Measurements from ENCODE around the gene HOXB8. TPM values are rescaled to one million over a fixed set of nuclear protein-coding genes. Genes with fewer than 3 reads are reported as not detected.

HOXB8 gene
- total RNA-seq, 1 experiment from 2014 or later, result not detected

DNA sequence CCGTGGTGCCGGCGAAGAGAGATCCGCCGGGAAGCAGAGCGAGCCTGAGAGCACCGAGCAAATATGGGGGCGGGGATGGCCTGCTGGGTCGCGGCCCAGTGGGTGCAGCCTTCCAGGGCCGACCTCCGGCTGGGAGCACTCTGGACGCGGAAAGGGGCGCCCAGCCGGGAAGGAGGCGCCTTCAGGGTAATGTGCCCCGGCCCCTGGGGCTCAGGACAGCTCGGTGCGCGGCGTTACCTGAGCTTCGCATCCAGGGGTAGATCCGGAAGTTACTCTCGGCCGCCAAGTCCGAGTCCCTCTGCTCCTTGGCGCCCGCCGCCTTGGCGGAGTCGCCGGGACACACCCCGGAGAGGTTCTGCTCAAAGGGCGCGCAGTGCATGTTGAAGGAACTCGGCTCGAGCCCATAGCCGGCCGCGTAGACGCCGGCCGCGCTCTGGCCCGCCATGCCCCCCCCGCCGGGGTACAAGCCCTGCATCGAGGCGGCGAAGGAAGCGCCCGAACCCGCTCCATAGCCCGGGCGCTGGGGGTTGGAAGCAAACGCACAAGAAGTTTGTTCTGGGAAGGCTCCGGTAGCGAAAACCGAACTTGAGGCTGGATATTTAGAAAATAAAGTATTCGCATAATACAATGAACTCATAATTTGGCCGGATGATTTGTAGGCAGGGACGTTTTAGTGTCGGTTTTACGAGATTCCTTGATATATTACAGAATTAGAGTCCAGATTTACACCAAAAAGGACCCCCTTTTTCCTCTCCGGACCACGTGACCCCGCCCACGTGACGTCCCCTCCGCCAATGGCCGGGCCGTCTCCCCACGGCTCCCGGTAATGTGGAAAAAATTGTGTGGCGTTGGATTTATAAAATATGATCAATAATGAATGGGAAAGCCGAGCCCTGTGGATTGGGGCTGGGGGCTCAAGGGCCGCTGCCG lies 4.5 kb downstream of the HOXB8 start, which contains the start of gene HOXB7:
TSS of gene HOXB7 (minus strand) at position 736 of the 930 bp plus-strand sequence. CDS start at position 637, 99 bp downstream.
- Histone ChIP-seq H3K4me3 (ENCODE audit: low read length) (peak within 1 kb of the TSS; percentile 61), H3F3A (ENCODE audit: low read length, unreplicated experiment) (no peaks in the 10 kb centered on the region), H3K9me3 (ENCODE audit: low read length) (no peaks in the 10 kb centered on the region), H3K9me2 (replicated peaks; ENCODE audit: low read length) (no peaks in the 10 kb centered on the region), H3K4me1 (ENCODE audit: insufficient read depth, low read length) (peaks cover 12% of the 10 kb centered on the region), H3K36me3 (ENCODE audit: low read depth, low read length) (no peaks in the 10 kb centered on the region), H3K27me3 (ENCODE audit: low read length) (peaks cover 34% of the 10 kb centered on the region), H3K9ac (ENCODE audit: low read length) (no peak within 1 kb of the TSS; the same call in 1 of the 2 replicates), H3K27ac (ENCODE audit: low read length) (no peak within 1 kb of the TSS), H3K4me2 (ENCODE audit: low read length) (peak within 1 kb of the TSS; percentile 84), H3K79me2 (ENCODE audit: low read length) (no peaks in the 10 kb centered on the region), H2AFZ (ENCODE audit: low read length) (peak within 1 kb of the TSS; percentile 80), H4K20me1 (ENCODE audit: low read length) (no peaks in the 10 kb centered on the region)
- DNase-seq (no peak), ATAC-seq (no peak)
- no peak for TF ChIP-seq EZH2phosphoT487 (IDR thresholded peaks at IDR 0.05; ENCODE audit: borderline replicate concordance, low read length)
- no peak for TF ChIP-seq EZH2 (IDR thresholded peaks at IDR 0.05; ENCODE audit: low read length, unreplicated experiment)
- TF ChIP-seq, protein P1, sequence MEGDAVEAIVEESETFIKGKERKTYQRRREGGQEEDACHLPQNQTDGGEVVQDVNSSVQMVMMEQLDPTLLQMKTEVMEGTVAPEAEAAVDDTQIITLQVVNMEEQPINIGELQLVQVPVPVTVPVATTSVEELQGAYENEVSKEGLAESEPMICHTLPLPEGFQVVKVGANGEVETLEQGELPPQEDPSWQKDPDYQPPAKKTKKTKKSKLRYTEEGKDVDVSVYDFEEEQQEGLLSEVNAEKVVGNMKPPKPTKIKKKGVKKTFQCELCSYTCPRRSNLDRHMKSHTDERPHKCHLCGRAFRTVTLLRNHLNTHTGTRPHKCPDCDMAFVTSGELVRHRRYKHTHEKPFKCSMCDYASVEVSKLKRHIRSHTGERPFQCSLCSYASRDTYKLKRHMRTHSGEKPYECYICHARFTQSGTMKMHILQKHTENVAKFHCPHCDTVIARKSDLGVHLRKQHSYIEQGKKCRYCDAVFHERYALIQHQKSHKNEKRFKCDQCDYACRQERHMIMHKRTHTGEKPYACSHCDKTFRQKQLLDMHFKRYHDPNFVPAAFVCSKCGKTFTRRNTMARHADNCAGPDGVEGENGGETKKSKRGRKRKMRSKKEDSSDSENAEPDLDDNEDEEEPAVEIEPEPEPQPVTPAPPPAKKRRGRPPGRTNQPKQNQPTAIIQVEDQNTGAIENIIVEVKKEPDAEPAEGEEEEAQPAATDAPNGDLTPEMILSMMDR (conservative IDR thresholded peaks at IDR 0.05; ENCODE audit: low read depth, low read length), result no peak
- intact Hi-C loops (cut with micrococcal nuclease), result no loop called here
- POLR2A ChIA-PET (ENCODE audit: unreplicated experiment), result no interaction called here
- BruUV-seq (replicated peaks), result no TSS peak
- CTCF ChIA-PET, result no interaction called here

DNA sequence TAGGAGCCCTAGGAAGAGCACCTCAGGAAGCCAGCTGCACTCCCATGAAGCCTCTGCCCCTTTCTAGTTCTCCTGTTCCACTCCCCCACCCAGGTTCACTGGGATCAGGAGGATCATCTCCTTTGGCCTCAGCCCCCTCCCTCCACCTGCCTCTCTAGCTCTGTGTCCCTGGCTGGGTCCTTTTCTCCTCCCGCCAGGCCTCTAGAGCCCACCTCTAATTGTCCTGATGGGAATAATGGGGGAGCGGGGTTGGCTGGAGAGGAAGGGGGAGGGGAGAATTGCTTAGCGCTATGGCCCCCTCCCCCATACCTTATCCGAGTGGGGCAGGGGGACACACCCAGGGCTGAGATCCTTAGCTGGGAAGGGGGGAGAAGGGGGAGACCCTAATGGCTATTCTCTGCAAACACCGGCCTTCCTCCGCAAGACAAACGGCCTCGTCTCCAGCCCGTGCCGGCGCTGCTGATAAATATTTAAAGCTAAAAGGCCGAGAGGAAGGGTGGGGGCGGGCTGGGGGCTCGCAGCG lies 5.3 kb downstream of the HOXB8 start:
- H3K27ac ChIP-seq (ENCODE audit: low read length), result no peak overlapping the region
- no peaks in the 10 kb centered on the region for H3K9me2 ChIP-seq (replicated peaks; ENCODE audit: low read length)
- H3K9me3 ChIP-seq (ENCODE audit: low read length), result no peaks in the 10 kb centered on the region
- no TSS peak for BruUV-seq (replicated peaks)
- H4K20me1 ChIP-seq (ENCODE audit: low read length), result no peaks in the 10 kb centered on the region
- H3K79me2 ChIP-seq (ENCODE audit: low read length), result no peaks in the 10 kb centered on the region
- POLR2A ChIA-PET (ENCODE audit: unreplicated experiment), result no interaction called here
- H3K27me3 ChIP-seq (ENCODE audit: low read length), result peaks cover 27% of the 10 kb centered on the region
- H3K4me2 ChIP-seq (ENCODE audit: low read length), result no peak overlapping the region
- H3K36me3 ChIP-seq (ENCODE audit: low read depth, low read length), result no peaks in the 10 kb centered on the region
- no peak for DNase-seq
- intact Hi-C loops (cut with micrococcal nuclease), result no loop called here
- no peak for ATAC-seq
- H2AFZ ChIP-seq (ENCODE audit: low read length), result no peak overlapping the region
- TF ChIP-seq, protein P1 (conservative IDR thresholded peaks at IDR 0.05; ENCODE audit: low read depth, low read length), result no peak
- TF ChIP-seq EZH2 (IDR thresholded peaks at IDR 0.05; ENCODE audit: low read length, unreplicated experiment) (no peak), EZH2phosphoT487 (IDR thresholded peaks at IDR 0.05; ENCODE audit: borderline replicate concordance, low read length) (no peak)
- no peak overlapping the region for H3K4me3 ChIP-seq (ENCODE audit: low read length)
- H3K9ac ChIP-seq (ENCODE audit: low read length), result no peak overlapping the region
- H3K4me1 ChIP-seq (ENCODE audit: insufficient read depth, low read length), result peaks cover 18% of the 10 kb centered on the region
- no peaks in the 10 kb centered on the region for H3F3A ChIP-seq (ENCODE audit: low read length, unreplicated experiment)
- CTCF ChIA-PET, result no interaction called here

DNA sequence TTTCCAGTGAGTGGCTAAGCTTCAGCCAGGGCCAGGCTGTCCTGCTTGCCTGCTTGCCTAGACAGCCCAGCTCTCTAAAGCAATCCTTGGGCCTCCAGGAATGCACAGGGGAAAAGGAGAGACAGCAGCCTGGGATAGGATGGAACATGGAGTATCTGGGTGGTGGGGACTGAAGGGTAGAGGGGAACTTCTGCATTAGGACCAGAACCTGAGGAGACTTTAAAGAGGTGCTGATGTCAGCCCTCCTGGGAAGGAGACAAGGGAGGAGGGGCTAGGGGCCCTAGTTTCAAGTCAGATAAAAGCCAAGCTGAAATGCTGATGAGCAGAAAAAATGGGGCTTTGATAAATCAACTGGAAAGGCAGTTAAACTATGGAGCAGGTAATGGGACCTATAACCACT lies 6.1 kb downstream of the HOXB8 start:
- Histone ChIP-seq H3K27me3 (ENCODE audit: low read length) (peaks cover 19% of the 10 kb centered on the region), H3K4me1 (ENCODE audit: insufficient read depth, low read length) (peaks cover 18% of the 10 kb centered on the region), H3K27ac (ENCODE audit: low read length) (no peak overlapping the region), H3K9me2 (replicated peaks; ENCODE audit: low read length) (no peaks in the 10 kb centered on the region), H3K4me3 (ENCODE audit: low read length) (no peak overlapping the region), H3K9ac (ENCODE audit: low read length) (no peak overlapping the region), H3K79me2 (ENCODE audit: low read length) (peaks cover 7% of the 10 kb centered on the region; the same call in 1 of the 2 replicates), H3K36me3 (ENCODE audit: low read depth, low read length) (no peaks in the 10 kb centered on the region), H2AFZ (ENCODE audit: low read length) (no peak overlapping the region), H3F3A (ENCODE audit: low read length, unreplicated experiment) (no peaks in the 10 kb centered on the region), H3K9me3 (ENCODE audit: low read length) (no peaks in the 10 kb centered on the region), H3K4me2 (ENCODE audit: low read length) (no peak overlapping the region), H4K20me1 (ENCODE audit: low read length) (no peaks in the 10 kb centered on the region)
- TF ChIP-seq, protein P1 (conservative IDR thresholded peaks at IDR 0.05; ENCODE audit: low read depth, low read length), result no peak
- TF ChIP-seq EZH2phosphoT487 (IDR thresholded peaks at IDR 0.05; ENCODE audit: borderline replicate concordance, low read length) (no peak), EZH2 (IDR thresholded peaks at IDR 0.05; ENCODE audit: low read length, unreplicated experiment) (no peak)
- DNase-seq, result no peak
- intact Hi-C loops (cut with micrococcal nuclease), result no loop called here
- BruUV-seq (replicated peaks), result no TSS peak
- ChIA-PET POLR2A (ENCODE audit: unreplicated experiment) (no interaction called here), CTCF (no interaction called here)
- ATAC-seq, result no peak

Measured in PC-3 (cell line).